ENCODE results near the gene CCDC6.

Gene CCDC6

DNA sequence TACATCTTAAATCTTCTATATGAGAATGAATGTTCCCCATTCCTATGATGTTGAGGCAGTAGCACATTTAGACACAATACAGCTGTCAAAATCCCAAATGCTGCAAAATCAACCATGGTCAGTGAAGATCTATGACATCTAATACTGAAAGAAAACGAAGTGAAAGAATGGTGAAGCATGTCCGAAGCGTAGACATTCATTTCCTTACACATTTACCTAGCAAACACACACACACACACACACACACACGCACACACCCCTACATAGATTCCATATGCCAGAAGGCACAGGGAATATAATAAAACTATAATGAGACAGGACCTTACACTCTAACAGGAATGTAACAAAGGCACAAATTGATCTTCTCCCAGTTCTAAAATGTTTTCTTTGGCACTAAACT lies 32.5 kb downstream of the CCDC6 start:
- H3K4me1 ChIP-seq (ENCODE audit: control insufficient read depth in 2 of 2, insufficient read depth in 2 of 2, low read length in 2 of 2): peaks cover 15 to 21% of the 10 kb centered on the region in 2 donors
- peak overlapping the region in 1 of 2 donors; percentile 42 for H3K4me3 ChIP-seq (ENCODE audit: low read length in 2 of 2)
- H3K27ac ChIP-seq (ENCODE audit: low read depth in 2 of 2, low read length in 2 of 2): peak overlapping the region in 1 of 2 donors; percentile 54

DNA sequence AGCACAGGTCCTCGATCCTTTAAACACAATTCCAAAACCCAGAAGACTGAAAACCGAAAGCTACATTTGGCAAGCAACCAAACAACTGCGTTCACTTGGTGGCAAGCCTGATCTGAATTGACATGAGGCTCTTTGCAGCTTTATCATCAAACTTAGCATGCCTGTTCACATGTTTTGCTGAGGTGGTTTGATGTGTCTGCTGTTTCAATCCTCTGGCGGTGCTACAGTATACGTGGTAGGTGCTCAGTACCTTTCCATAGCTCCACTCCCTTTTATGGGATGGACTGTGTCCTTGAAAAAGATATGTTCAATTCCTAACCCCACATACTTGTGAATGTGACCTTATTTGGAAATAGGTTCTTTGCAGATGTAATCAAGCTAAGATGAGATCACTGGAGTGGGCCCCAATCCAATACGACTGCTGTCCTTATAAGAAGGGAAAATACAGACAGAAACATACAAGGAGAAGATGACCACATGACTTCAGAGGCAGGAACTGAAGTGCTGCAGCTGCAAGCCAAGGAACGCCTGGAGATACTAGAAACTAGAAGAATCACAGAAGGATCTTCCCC lies 33.4 kb downstream of the CCDC6 start:
- H3K27ac ChIP-seq (ENCODE audit: low read depth in 2 of 2, low read length in 2 of 2): peak overlapping the region; percentile 34 to 40
- no peaks in the 10 kb centered on the region for H3K9me3 ChIP-seq (ENCODE audit: control insufficient read depth in 2 of 2, low read length in 2 of 2)
- H3K9ac ChIP-seq (ENCODE audit: low read depth in 1 of 2, low read length in 2 of 2): no peak overlapping the region
- peak overlapping the region in 1 of 2 donors; percentile 9 for H3K4me3 ChIP-seq (ENCODE audit: low read length in 2 of 2)
- no peaks in the 10 kb centered on the region for H3K27me3 ChIP-seq (ENCODE audit: control insufficient read depth in 2 of 2, insufficient read depth in 2 of 2, low read length in 2 of 2)
- H3K36me3 ChIP-seq (ENCODE audit: control insufficient read depth in 2 of 2, insufficient read depth in 2 of 2, low read length in 2 of 2): no peaks in the 10 kb centered on the region
- H3K4me1 ChIP-seq (ENCODE audit: control insufficient read depth in 2 of 2, insufficient read depth in 2 of 2, low read length in 2 of 2): peaks cover 15 to 30% of the 10 kb centered on the region in 2 donors

More for the DNA sequence above, 32.5 kb downstream of the CCDC6 start:
- no peaks in the 10 kb centered on the region for H3K27me3 ChIP-seq (ENCODE audit: control insufficient read depth in 2 of 2, insufficient read depth in 2 of 2, low read length in 2 of 2)
- no peaks in the 10 kb centered on the region for H3K9me3 ChIP-seq (ENCODE audit: control insufficient read depth in 2 of 2, low read length in 2 of 2)
- H3K36me3 ChIP-seq (ENCODE audit: control insufficient read depth in 2 of 2, insufficient read depth in 2 of 2, low read length in 2 of 2): no peaks in the 10 kb centered on the region
- H3K9ac ChIP-seq (ENCODE audit: low read depth in 1 of 2, low read length in 2 of 2): no peak overlapping the region

DNA sequence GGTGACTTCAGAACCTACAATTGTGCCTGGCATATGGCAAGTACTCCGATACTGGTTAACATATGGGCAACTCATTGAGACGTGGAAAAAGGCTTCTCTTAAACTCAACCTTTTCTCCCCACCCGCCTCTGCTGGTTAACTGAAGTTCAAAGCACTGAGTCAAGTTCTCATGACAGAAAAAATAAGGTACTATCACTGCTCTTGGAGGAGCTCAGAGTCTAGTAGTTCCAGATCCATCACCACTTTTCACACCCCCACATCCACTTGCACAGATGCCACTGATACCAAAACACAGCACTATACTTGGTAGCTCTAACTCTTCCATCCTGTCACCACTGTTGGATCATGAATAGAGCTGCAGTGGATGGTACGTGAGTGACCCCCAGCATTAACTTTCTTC lies 36.2 kb downstream of the CCDC6 start:
- Histone ChIP-seq H3K27ac (ENCODE audit: low read depth in 2 of 2, low read length in 2 of 2) (no peak overlapping the region), H3K9ac (ENCODE audit: low read depth in 1 of 2, low read length in 2 of 2) (no peak overlapping the region), H3K4me1 (ENCODE audit: control insufficient read depth in 2 of 2, insufficient read depth in 2 of 2, low read length in 2 of 2) (peaks cover 15 to 31% of the 10 kb centered on the region in 2 donors), H3K36me3 (ENCODE audit: control insufficient read depth in 2 of 2, insufficient read depth in 2 of 2, low read length in 2 of 2) (no peaks in the 10 kb centered on the region), H3K9me3 (ENCODE audit: control insufficient read depth in 2 of 2, low read length in 2 of 2) (no peaks in the 10 kb centered on the region), H3K27me3 (ENCODE audit: control insufficient read depth in 2 of 2, insufficient read depth in 2 of 2, low read length in 2 of 2) (no peaks in the 10 kb centered on the region), H3K4me3 (ENCODE audit: low read length in 2 of 2) (no peak overlapping the region)

DNA sequence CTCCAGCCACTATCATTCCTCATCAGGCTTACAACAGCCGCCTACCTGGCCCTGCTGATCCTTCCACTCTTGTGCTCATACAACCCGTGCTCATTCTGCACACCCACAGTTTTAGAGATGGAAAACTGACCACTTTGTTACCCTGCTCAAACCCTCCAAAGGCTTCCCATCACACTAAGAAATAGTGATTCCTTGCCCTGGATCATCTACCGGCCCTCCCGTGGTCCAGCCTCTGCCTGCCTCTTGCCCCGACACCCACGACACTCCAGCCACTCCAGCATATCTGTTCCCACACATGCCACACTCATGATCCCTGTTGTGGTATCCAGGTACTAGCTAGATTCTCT lies 36.8 kb downstream of the CCDC6 start:
- Histone ChIP-seq H3K4me1 (ENCODE audit: control insufficient read depth in 2 of 2, insufficient read depth in 2 of 2, low read length in 2 of 2) (peaks cover 15 to 37% of the 10 kb centered on the region in 2 donors), H3K9ac (ENCODE audit: low read depth in 1 of 2, low read length in 2 of 2) (no peak overlapping the region), H3K27me3 (ENCODE audit: control insufficient read depth in 2 of 2, insufficient read depth in 2 of 2, low read length in 2 of 2) (no peaks in the 10 kb centered on the region), H3K27ac (ENCODE audit: low read depth in 2 of 2, low read length in 2 of 2) (no peak overlapping the region), H3K36me3 (ENCODE audit: control insufficient read depth in 2 of 2, insufficient read depth in 2 of 2, low read length in 2 of 2) (no peaks in the 10 kb centered on the region), H3K9me3 (ENCODE audit: control insufficient read depth in 2 of 2, low read length in 2 of 2) (no peaks in the 10 kb centered on the region), H3K4me3 (ENCODE audit: low read length in 2 of 2) (no peak overlapping the region)

DNA sequence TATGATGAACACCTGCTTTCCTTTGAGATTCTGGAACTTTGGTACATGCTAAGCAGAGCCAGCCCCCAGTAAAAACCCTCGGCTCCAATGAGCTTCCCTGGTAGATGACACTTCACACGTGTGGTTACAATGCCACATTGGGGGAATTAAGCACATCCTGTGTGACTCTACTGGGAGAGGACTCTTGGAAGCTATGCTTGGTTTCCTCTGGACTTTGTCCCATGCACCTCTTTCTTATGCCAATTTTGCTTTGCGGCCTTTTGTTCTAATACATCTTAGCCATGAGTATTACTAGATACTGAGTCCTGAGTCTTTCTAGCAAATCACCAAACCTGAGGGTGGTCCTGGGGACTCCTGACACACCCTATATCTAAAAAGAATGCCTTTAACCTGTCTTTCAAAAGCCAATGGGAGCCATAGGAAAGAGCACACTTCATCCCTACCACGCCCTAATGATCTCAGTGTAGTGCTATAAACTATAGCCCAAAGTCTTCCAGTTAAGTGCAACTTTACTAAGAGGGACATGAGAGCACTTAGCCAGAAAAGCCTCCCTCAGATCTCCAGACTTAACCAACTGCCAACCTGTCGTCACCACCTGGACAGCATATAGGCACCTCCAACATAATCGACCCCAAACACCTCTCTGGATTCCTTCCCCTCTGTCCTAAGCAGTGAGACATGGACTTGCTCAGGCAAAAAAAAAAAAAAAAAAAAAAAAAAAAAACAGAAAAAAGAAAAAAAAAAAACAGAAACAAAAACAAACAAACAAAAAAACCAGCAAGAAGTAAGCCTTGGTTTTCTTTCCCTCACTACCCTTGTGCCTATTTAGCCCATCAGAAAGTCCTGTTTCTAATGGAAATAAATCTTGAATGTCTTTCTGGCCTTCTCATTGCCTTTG lies 37.4 kb downstream of the CCDC6 start:
- no peak overlapping the region for H3K4me3 ChIP-seq (ENCODE audit: low read length in 2 of 2)
- H3K4me1 ChIP-seq (ENCODE audit: control insufficient read depth in 2 of 2, insufficient read depth in 2 of 2, low read length in 2 of 2): peaks cover 15 to 36% of the 10 kb centered on the region in 2 donors
- H3K27ac ChIP-seq (ENCODE audit: low read depth in 2 of 2, low read length in 2 of 2): no peak overlapping the region
- H3K27me3 ChIP-seq (ENCODE audit: control insufficient read depth in 2 of 2, insufficient read depth in 2 of 2, low read length in 2 of 2): no peaks in the 10 kb centered on the region
- H3K9me3 ChIP-seq (ENCODE audit: control insufficient read depth in 2 of 2, low read length in 2 of 2): no peaks in the 10 kb centered on the region
- no peaks in the 10 kb centered on the region for H3K36me3 ChIP-seq (ENCODE audit: control insufficient read depth in 2 of 2, insufficient read depth in 2 of 2, low read length in 2 of 2)
- no peak overlapping the region for H3K9ac ChIP-seq (ENCODE audit: low read depth in 1 of 2, low read length in 2 of 2)

DNA sequence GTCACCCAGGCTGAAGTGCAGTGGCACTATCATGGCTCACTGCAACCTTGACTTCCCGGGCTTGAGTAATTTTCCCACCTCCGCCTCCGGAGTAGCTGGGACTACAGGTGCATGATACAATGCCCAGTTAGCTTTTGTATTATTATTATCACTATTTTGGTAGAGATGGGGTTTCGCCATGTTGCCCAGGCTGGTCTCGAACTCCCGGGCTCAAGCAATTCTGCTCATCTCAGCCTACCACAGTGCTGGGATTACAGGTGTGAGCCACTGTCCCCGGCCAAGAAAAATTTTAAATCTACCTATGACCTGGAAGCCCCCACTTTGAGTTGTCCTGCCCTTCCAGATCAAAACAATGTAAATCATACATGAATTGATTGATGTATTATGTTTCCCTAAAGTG lies 38.8 kb downstream of the CCDC6 start:
- Histone ChIP-seq H3K36me3 (ENCODE audit: control insufficient read depth in 2 of 2, insufficient read depth in 2 of 2, low read length in 2 of 2) (no peaks in the 10 kb centered on the region), H3K9me3 (ENCODE audit: control insufficient read depth in 2 of 2, low read length in 2 of 2) (no peaks in the 10 kb centered on the region), H3K4me3 (ENCODE audit: low read length in 2 of 2) (no peak overlapping the region), H3K4me1 (ENCODE audit: control insufficient read depth in 2 of 2, insufficient read depth in 2 of 2, low read length in 2 of 2) (peaks cover 6 to 24% of the 10 kb centered on the region in 2 donors), H3K27ac (ENCODE audit: low read depth in 2 of 2, low read length in 2 of 2) (no peak overlapping the region), H3K27me3 (ENCODE audit: control insufficient read depth in 2 of 2, insufficient read depth in 2 of 2, low read length in 2 of 2) (no peaks in the 10 kb centered on the region), H3K9ac (ENCODE audit: low read depth in 1 of 2, low read length in 2 of 2) (no peak overlapping the region)

DNA sequence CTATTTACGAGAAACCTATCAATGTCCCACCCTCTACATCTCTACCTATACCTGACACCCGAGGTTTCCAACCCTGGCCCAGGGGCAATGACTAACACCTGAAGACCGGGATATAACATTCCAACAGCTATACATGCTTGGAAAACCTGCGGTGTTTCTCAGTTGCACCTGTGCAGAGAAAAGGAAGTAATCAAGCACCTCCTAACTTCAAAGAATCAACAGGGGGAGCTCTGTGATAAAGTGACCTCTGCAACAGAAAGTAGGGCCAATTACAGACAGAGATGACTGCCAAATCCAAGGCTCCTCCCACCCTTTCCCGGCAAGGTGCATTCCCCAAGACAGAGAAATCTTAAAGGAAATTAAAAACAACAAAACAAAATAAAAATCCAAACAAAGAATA lies 41.3 kb downstream of the CCDC6 start:
- Histone ChIP-seq H3K27me3 (ENCODE audit: control insufficient read depth in 2 of 2, insufficient read depth in 2 of 2, low read length in 2 of 2) (no peaks in the 10 kb centered on the region), H3K4me1 (ENCODE audit: control insufficient read depth in 2 of 2, insufficient read depth in 2 of 2, low read length in 2 of 2) (peaks cover 0 to 24% of the 10 kb centered on the region in 2 donors)

DNA sequence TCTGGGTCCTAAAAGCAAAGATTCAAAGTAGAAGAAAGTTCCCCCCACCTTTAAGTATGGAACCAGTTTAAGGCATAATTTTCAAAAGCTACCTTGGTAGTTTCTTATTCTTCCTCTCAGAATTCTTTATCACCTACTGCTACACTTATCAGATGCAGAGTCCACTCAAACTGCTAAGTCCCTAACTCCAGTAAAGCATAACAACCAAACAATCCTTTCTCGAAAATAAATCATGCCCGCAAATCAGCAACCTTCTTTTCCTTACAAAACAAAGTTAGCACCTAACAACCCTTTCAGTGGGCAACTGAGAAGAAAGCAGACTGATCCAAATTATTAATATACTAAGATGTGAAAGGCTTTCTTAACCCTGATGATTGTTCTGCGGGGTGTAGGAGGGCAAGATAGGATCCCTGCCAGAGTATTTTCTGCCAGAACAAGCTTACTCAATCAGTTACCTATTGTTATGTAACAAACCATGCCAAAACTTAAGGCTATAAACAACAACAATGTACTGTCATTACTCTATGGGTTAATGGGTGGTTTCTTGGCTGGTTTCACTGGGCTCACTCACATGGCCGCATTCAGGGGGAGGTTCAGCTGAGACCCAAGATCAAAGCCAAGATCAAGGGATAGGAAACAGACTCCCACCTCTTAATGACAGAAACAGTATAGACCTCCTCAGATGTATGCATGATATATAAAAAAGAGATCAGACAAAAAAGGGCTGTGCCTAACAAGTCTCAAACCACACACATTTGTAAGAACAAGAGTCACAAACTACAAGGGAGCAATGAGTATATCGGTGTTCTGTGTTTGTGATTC lies 42.0 kb downstream of the CCDC6 start:
- H3K9ac ChIP-seq (ENCODE audit: low read depth in 1 of 2, low read length in 2 of 2): no peak overlapping the region
- H3K27ac ChIP-seq (ENCODE audit: low read depth in 2 of 2, low read length in 2 of 2): peak overlapping the region in 1 of 2 donors; percentile 35
- no peaks in the 10 kb centered on the region for H3K36me3 ChIP-seq (ENCODE audit: control insufficient read depth in 2 of 2, insufficient read depth in 2 of 2, low read length in 2 of 2)
- peak overlapping the region in 1 of 2 donors; percentile 20 for H3K4me3 ChIP-seq (ENCODE audit: low read length in 2 of 2)
- H3K9me3 ChIP-seq (ENCODE audit: control insufficient read depth in 2 of 2, low read length in 2 of 2): no peaks in the 10 kb centered on the region
- H3K4me1 ChIP-seq (ENCODE audit: control insufficient read depth in 2 of 2, insufficient read depth in 2 of 2, low read length in 2 of 2): peaks cover 0 to 21% of the 10 kb centered on the region in 2 donors
- H3K27me3 ChIP-seq (ENCODE audit: control insufficient read depth in 2 of 2, insufficient read depth in 2 of 2, low read length in 2 of 2): no peaks in the 10 kb centered on the region

More for the DNA sequence above, 41.3 kb downstream of the CCDC6 start:
- no peaks in the 10 kb centered on the region for H3K9me3 ChIP-seq (ENCODE audit: control insufficient read depth in 2 of 2, low read length in 2 of 2)
- H3K27ac ChIP-seq (ENCODE audit: low read depth in 2 of 2, low read length in 2 of 2): peak overlapping the region in 1 of 2 donors; percentile 35
- H3K4me3 ChIP-seq (ENCODE audit: low read length in 2 of 2): peak overlapping the region; percentile 2 to 20
- H3K9ac ChIP-seq (ENCODE audit: low read depth in 1 of 2, low read length in 2 of 2): no peak overlapping the region
- no peaks in the 10 kb centered on the region for H3K36me3 ChIP-seq (ENCODE audit: control insufficient read depth in 2 of 2, insufficient read depth in 2 of 2, low read length in 2 of 2)

DNA sequence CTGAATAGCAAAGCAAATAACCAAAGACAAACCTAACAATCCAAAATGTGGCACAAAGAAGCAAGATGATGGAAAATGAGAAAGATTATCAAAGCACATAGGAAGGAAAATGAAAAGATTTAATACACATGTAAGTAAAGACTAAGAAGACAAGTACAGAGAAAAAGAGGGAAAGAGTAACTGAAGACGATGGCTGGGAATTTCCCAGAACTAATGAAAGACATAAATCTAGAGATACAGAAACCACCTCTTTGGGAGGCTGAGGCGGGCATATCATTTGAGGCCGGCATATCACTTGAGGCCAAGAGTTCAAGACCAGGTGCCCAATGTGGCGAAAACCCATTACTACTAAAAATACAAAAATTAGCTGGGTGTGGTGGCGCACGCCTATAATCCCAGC lies 46.8 kb downstream of the CCDC6 start:
- Histone ChIP-seq H3K36me3 (ENCODE audit: control insufficient read depth in 2 of 2, insufficient read depth in 2 of 2, low read length in 2 of 2) (no peaks in the 10 kb centered on the region), H3K9me3 (ENCODE audit: control insufficient read depth in 2 of 2, low read length in 2 of 2) (no peaks in the 10 kb centered on the region), H3K4me1 (ENCODE audit: control insufficient read depth in 2 of 2, insufficient read depth in 2 of 2, low read length in 2 of 2) (peaks cover 8 to 11% of the 10 kb centered on the region in 2 donors), H3K27me3 (ENCODE audit: control insufficient read depth in 2 of 2, insufficient read depth in 2 of 2, low read length in 2 of 2) (no peaks in the 10 kb centered on the region), H3K9ac (ENCODE audit: low read depth in 1 of 2, low read length in 2 of 2) (no peak overlapping the region), H3K4me3 (ENCODE audit: low read length in 2 of 2) (no peak overlapping the region), H3K27ac (ENCODE audit: low read depth in 2 of 2, low read length in 2 of 2) (no peak overlapping the region)

DNA sequence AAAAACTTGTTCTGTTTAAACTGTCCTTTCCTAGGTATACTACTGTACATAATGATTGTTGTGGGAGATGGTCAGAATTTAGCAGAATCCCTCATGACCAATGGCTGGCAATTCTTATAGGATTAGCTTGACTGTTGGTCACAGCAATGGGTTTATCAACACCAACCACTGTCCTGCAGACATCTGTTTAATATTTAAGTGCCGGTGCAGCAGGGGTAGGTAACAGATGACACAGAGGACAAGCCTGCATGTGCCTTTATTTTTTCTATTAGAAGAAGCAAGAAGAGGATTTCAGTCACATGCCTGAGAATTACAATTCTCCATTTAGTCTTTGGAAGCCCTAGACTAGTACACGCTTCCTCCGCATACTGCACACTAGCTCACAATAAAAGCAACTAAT lies 48.4 kb downstream of the CCDC6 start:
- Histone ChIP-seq H3K4me1 (ENCODE audit: control insufficient read depth in 2 of 2, insufficient read depth in 2 of 2, low read length in 2 of 2) (peaks cover 8 to 14% of the 10 kb centered on the region in 2 donors), H3K27ac (ENCODE audit: low read depth in 2 of 2, low read length in 2 of 2) (no peak overlapping the region), H3K4me3 (ENCODE audit: low read length in 2 of 2) (no peak overlapping the region), H3K9me3 (ENCODE audit: control insufficient read depth in 2 of 2, low read length in 2 of 2) (no peaks in the 10 kb centered on the region), H3K9ac (ENCODE audit: low read depth in 1 of 2, low read length in 2 of 2) (no peak overlapping the region), H3K27me3 (ENCODE audit: control insufficient read depth in 2 of 2, insufficient read depth in 2 of 2, low read length in 2 of 2) (no peaks in the 10 kb centered on the region), H3K36me3 (ENCODE audit: control insufficient read depth in 2 of 2, insufficient read depth in 2 of 2, low read length in 2 of 2) (no peaks in the 10 kb centered on the region)
